Brain microvascular endothelial cell (primary cell): Measurements from ENCODE around the gene IPPK.
A peak's percentile ranks its signal among the peaks of the same experiment; 100 is the strongest.

Source experiments
- DNase-seq: peaks from one replicate; pipeline ENCODE4 v3.0.0-alpha.2; 2020
- H3K27ac ChIP-seq: fragments of 250-450 bp; sonication (Bioruptor Pico); 2 replicates; pipeline ENCODE4 v1.5.1; 2020; ENCODE audit warnings: mild to moderate bottlenecking, moderate library complexity
- H3K27me3 ChIP-seq: fragments of 250-450 bp; sonication (Bioruptor Pico); replicated peaks from 2 replicates; pipeline ENCODE4 v1.5.1; 2020; ENCODE audit warnings: mild to moderate bottlenecking
- H3K36me3 ChIP-seq: fragments of 250-450 bp; sonication (Bioruptor Pico); replicated peaks from 2 replicates; pipeline ENCODE4 v1.5.1; 2020; ENCODE audit warnings: mild to moderate bottlenecking
- H3K4me3 ChIP-seq: 2 replicates; pipeline ENCODE4 v1.5.1; 2011; ENCODE audit warnings: low read depth, mild to moderate bottlenecking, control low read depth, low read length, moderate library complexity
- in situ Hi-C: cut with HindIII; loops from 2 replicates; pipeline ENCODE4 v1.10.0; 2017; ENCODE audit warnings: low sequenced_read_pairs, low pct_ligation_motif_present
- TF ChIP-seq, protein P1 (sequence below): IDR thresholded peaks from 2 replicates; pipeline ENCODE4 v1.5.1; 2011; ENCODE audit warnings: low read depth, mild to moderate bottlenecking, moderate library complexity, low read length, control low read depth, inconsistent platforms; ENCODE audit errors: missing control alignments

Gene IPPK

GRCh38 chr9:92607773-92608172, 62.2 kb downstream of the IPPK start:
- TF ChIP-seq, protein P1, sequence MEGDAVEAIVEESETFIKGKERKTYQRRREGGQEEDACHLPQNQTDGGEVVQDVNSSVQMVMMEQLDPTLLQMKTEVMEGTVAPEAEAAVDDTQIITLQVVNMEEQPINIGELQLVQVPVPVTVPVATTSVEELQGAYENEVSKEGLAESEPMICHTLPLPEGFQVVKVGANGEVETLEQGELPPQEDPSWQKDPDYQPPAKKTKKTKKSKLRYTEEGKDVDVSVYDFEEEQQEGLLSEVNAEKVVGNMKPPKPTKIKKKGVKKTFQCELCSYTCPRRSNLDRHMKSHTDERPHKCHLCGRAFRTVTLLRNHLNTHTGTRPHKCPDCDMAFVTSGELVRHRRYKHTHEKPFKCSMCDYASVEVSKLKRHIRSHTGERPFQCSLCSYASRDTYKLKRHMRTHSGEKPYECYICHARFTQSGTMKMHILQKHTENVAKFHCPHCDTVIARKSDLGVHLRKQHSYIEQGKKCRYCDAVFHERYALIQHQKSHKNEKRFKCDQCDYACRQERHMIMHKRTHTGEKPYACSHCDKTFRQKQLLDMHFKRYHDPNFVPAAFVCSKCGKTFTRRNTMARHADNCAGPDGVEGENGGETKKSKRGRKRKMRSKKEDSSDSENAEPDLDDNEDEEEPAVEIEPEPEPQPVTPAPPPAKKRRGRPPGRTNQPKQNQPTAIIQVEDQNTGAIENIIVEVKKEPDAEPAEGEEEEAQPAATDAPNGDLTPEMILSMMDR, result no peak
- no peak for DNase-seq
- Histone ChIP-seq H3K27ac (no peak overlapping the region), H3K36me3 (peaks cover 13% of the 10 kb centered on the region), H3K4me3 (no peak overlapping the region), H3K27me3 (no peaks in the 10 kb centered on the region)
- in situ Hi-C loops, result no loop called here

DNA sequence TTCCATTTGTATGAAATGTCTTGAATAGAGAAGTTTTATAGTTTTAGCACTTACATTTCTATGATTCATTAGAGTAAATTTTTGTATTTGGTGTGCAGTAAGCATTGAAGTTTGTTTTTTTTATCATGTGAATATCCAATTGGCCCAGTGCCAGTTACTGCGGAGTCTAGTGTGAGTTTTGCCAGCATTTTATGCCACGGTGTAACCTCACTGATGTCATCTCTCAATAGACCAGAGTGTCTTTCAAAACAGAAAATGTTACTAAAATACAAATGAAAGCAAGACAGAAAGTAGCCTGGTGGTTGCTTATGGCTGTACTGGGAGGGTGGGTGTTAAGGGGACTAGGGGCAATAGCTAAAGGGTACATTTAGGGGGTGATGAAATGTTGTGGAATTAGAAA, 62.8 kb downstream of the IPPK start:
- peaks cover 8% of the 10 kb centered on the region for H3K36me3 ChIP-seq
- peak; percentile 51 for DNase-seq
- no peak overlapping the region for H3K27ac ChIP-seq
- no peaks in the 10 kb centered on the region for H3K27me3 ChIP-seq
- TF ChIP-seq, protein P1, result no peak
- in situ Hi-C loops, result no loop called here
- H3K4me3 ChIP-seq, result no peak overlapping the region

GRCh38 chr9:92605224-92605623, 64.7 kb downstream of the IPPK start:
- DNase-seq, result no peak
- in situ Hi-C loops, result no loop called here
- Histone ChIP-seq H3K27ac (no peak overlapping the region), H3K36me3 (no peaks in the 10 kb centered on the region), H3K27me3 (no peaks in the 10 kb centered on the region), H3K4me3 (no peak overlapping the region)
- TF ChIP-seq, protein P1, result no peak

- Histone ChIP-seq H3K4me3 (no peak overlapping the region), H3K27me3 (no peaks in the 10 kb centered on the region), H3K36me3 (no peaks in the 10 kb centered on the region), H3K27ac (no peak overlapping the region)
- DNase-seq, result no peak
- TF ChIP-seq, protein P1, result no peak
- in situ Hi-C loops, result no loop called here
Observed at GRCh38 chr9:92603990-92604389, 65.9 kb downstream of the IPPK start.

DNA sequence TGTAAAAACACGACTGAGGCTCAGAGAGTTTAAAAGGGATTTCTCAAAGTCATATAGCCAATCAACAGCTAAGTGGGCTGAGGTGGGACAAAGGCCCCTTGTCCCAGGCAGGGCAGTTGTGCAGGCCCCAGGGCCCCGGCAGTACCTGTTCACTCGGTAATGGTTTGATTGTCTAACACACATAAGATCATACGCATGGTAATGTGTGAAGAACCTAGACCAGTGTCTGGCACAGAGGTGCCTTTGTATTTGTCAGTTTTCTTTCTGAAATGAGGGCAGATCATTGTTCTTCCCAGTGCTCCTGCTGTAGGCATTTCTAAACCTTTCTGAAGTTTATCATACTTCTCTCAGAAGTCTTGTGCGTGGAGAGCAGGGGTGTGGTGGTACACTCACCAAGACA, 66.8 kb downstream of the IPPK start:
- Histone ChIP-seq H3K27me3 (no peaks in the 10 kb centered on the region), H3K36me3 (no peaks in the 10 kb centered on the region), H3K4me3 (no peak overlapping the region), H3K27ac (no peak overlapping the region)
- TF ChIP-seq, protein P1, result no peak
- no peak for DNase-seq
- in situ Hi-C loops, result no loop called here

GRCh38 chr9:92602413-92602812, 67.5 kb downstream of the IPPK start:
- no peak for DNase-seq
- no peaks in the 10 kb centered on the region for H3K27me3 ChIP-seq
- in situ Hi-C loops, result no loop called here
- no peak overlapping the region for H3K4me3 ChIP-seq
- TF ChIP-seq, protein P1, result no peak
- H3K36me3 ChIP-seq, result no peaks in the 10 kb centered on the region
- H3K27ac ChIP-seq, result no peak overlapping the region
